HL-60/S4 treated with retinoic acid at 250 ng/mL for 4 days and 3 days (cell line): ENCODE results near the gene SLC7A14.

ENCODE experiments used
- in situ Hi-C: fragments of 300-500 bp; cut with MboI; formaldehyde crosslinking; loops from 2 replicates; pipeline ENCODE4 v1.7.0; 2022; ENCODE audit warnings: low sequenced_read_pairs

The SLC7A14 gene

DNA sequence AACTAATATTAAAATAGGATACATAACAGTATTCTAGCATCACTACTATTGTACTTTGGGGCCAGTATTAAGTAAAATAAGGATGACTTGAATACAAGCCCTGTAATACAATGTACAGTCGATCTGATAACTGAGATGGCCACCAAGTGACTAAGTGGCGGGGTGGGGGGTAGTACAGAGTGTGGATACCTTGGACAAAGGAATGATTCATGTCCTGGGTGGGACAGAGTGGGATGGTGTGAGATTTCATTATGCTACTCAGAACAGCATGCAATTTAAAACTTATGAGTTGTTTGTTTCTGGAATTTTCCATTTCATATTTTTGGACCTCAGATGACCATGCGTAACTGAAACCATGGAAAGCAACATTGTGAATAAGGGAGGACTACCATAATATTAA, 46.0 kb downstream of the SLC7A14 start:
- in situ Hi-C loops = no loop called here

DNA sequence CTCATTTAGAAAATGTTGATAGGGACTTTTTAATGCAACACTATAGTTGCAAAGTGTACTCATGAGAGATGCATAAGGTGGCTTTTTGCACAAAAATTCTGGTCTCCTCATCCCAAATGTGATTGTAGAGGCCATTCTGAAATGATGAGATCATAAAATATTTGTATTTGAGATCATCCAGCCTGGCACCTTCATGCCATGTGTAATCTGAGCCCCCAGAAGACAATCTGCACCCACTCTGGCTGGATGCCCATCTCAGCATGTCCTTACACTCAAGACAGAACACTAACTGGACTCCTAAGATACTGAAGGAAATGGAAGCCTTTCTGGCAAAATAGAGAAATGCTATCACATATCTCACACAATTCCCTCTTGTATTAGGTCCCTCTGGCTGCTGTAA, 49.2 kb downstream of the SLC7A14 start:
- in situ Hi-C loops = no loop called here

DNA sequence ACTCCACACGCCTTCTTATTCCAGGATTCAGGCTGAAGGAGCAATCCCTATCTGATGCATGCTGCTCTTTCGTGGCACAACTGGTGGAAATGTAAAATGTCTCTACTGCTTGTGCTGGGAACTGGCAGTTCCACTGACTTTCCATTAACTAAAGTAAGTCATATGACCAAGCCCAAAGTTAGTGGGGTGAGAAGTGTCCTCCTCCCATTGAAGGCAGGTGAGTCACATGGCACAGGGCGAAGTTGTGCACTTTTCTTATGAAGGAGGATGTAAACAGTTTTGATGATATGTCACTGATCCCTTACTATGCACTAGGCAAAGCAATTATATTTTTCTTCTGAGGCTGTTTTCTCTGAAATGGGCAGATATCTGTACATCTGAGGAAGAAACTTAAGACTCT, 51.6 kb downstream of the SLC7A14 start:
- in situ Hi-C loops = no loop called here

DNA sequence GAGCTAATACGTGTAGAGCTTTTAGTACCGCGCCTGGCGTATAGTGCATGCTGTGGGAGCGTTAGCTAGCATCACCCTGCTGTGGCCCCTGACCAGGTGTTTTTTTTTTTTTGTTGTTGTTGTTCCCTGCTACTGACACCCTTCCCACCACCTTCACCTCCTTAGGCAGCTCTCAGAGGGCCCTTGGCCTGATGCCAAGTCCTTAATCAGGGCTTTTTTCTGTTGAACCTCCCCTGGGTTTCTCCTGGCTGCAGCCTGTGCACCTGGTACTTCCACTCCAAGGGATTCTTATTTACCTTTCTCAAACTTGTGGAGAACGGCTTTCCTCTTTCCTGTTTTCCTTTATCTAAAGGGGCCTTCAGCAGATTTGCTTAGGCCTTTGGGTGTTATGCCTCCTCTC, 53.3 kb downstream of the SLC7A14 start:
- in situ Hi-C loops = no loop called here

DNA sequence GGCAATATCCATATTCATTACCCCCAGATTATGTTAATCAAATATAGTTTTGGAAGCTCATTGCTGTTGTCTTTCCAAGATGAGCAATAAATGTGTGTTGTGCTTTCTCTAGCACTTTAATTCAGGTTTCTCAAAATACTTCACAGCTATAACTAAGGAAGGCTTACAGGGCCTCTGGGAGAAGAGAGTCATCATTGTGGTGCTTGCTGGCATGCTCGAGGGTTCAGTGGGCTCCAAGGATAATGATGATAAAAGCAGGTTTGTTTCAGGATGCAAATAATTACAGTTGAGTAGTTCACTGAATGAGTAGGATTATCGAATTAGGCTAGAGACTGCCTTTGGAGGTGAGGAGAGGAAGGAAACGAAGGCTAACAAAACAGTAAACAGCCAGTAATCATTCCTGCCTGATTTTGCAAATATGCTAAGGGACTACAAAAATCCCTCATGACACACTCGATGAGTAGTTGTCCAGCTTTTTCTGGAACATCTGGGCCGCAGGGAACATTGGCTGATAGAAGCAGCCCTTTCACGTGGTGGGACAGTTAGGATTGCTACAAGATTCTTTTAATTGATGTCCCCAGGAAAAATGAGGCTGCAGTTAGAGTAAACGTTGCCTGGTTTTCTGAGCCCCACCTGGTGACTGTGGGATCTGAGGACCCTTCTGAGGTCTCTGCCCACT, 54.1 kb downstream of the SLC7A14 start:
- in situ Hi-C loops = no loop called here

DNA sequence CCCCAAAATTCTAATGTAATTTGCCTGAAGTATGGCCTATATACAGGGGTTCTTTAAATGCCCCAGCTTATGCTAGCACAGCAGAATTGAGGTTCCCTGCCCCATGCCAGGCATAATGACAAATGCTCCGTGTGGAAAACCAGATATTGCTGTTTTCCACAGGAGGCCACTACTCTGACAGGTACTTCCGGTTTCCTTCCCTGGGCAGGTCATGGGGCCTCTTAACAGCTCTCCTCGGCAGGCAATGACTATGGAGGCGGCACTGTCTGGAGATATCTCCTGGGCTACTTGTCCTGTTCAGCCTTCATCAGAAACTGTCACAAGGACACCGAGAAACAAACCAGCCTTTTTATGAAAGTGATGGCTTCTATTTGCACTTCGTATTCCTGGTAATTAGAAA, 54.8 kb downstream of the SLC7A14 start:
- in situ Hi-C loops = no loop called here

DNA sequence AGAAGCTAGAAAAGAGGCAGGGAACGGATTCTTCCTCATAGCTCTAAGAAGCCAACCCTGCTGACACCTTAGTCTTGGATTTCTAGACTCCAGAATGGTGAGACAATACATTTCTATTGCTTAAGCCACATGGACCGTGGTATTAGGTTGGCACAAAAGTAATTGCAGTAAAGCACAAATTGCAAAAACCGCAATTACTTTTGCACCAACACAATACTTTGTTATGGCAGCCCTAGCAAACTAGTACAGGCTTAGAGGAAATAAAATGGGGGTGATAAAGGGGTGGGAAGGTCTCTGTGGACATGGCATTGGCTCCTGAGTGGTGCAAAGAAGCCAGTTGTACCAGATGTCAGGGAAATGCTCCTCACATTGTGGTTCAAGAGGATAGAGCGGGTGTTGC, 56.0 kb downstream of the SLC7A14 start:
- in situ Hi-C loops = no loop called here

DNA sequence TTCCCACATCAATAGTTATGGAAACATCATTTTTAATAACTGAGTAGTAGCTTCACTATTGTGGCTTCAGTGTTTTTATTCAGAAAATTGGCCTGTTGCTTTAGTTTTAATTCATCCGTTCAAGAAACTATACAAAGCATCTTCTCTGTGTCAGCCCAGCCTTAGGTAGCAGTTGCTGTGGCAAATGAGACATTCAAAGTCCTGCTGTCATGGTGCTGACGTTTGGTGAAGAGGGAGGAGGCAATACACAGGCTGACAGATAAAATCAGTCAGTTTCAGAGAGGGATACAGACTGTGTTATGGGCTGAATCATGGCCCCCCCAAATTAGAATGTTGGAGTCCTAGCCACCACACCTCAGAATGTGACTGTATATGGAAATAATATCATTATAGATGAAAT, 56.5 kb downstream of the SLC7A14 start:
- in situ Hi-C loops = no loop called here

DNA sequence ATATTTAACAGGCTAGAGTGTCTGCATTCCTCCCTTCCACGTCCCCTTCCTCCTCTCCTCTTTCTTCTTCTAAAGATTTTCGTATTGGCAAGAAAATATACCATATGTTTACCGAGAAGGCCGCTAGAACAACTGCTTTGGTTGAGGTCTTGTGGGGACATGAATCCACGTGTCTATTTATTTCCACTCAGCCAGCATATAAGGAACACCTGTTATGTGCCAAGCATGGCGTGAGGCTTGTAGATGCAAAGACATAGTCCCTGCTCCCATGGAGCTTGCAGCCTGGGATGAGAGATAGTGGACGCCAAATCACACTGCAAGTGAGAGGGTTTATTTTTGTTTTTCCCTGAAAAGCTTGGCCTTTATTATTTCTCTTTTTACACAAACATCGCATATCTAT, 57.1 kb downstream of the SLC7A14 start:
- in situ Hi-C loops = no loop called here

DNA sequence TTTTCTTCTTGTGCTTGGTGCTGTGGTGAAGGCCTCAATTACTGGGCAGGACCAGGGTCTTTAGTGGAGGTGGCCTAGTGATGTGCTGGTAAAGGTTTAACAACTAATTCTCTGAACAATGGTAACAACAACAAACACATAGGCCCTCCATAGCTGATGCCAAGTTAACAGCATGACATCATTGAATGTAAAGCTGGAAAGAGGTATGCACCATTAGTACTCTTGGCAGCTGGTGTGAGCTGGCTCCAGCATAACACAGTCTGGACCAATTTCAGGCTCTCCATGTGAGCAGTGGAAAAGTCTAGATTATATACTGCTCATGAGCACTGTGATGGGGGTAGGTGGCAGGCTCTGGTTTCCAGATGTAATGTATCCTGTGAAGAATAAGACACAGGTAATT, 61.8 kb downstream of the SLC7A14 start:
- in situ Hi-C loops = no loop called here

DNA sequence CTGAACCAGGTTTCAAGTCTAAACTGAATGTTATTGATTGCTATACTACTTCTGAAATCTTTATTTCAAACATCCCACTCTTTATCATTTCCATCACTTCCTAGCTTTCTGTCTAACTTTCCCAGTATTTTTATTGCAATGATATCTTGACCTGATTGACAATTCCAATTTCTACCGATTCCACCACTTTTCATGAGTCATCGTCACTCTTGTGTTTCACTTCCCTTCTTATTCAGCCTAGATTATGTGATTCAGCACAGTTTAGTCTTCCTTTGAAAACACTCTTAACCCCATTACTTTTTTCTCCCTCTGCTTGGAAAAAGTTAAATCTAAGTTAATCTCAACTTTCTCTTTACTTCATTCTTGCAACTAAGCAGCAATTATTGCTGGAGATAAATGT, 62.6 kb downstream of the SLC7A14 start:
- in situ Hi-C loops = no loop called here

DNA sequence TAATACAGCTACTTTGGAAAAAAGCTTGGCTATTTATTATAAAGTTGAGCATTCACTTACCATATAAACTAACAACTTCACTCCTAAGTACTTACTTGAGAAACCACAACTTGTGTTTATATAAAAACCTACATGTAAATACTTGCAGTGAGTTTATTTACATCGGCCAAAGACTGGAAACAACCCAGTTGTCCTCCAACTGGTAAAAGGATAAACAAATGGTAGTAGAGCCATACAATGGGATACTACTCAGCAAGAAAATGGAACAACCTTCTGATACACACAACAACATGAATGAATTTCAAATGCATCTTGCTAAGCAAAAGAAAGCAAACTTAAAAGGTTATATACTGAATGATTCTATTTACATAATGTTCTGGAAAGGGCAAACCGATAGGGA, 63.7 kb downstream of the SLC7A14 start:
- in situ Hi-C loops = no loop called here

DNA sequence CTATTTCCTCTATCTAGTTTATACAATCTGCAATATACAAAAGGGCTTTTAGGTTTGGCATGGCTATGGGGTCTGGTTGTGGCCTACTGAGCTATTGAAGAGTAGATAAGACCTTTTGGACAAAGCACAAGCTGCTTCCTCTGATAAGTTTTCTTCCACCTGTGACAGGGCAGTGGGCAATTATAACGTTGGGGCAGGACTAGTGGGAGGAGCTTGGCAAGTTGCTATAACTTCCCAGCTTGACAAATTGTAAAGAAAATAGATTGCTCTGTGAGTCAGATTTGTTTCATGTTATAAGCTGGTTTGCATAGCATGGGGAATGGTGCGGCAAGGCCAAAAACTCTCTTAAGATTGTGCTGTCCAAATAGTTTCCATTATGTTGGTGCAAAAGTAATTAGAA, 64.9 kb downstream of the SLC7A14 start:
- in situ Hi-C loops = no loop called here

DNA sequence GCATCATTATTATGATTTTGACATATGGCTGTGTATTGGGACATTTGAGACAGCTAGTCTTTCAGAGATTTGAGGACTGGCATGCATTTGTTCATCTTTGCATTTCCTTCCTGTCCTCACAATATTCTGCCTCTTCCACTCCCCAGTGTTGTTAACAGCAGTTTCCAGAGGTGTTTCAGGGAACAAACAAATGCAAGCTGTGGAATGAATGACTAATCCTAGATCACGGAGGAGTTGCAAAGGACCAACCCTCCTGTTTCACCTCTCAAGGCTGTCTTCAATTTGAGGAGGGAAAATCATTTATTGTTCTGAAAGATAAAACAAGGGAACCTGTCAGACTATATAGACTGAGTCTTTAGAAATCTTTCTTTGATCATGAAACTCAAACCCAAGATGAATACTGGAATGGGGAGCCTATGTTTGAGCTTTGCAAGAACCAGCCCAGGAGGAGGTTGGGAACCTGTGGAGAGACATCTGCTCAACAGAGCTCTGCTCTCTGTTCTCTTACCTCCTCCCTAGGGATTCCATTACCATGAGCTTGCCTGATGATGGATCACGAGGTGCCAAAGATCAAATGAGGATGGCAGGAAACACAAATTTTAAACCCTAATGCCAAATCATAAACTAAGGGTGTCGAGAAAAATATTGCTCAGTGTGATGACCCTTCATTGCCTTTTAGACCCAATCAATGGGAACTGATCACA, 68.5 kb downstream of the SLC7A14 start:
- in situ Hi-C loops = no loop called here

DNA sequence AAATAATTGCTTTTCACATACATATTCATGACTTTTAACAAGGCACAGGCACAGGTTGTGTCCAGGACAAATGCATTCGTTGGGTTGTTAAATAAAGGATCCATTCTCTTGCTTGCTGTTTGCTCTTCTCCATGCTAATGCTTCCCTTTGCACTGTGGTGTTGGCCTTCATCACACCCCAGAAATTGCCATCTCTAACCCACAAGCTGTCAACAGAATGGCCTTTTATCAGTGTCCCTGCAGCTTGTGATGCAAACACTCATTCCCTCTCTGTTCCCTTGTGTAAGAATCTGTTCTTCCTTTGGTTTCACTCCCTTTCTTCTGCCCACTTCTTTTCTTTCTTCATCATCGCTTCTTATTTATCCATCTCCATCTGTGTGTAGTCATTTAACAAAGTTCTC, 72.2 kb downstream of the SLC7A14 start:
- in situ Hi-C loops = no loop called here

DNA sequence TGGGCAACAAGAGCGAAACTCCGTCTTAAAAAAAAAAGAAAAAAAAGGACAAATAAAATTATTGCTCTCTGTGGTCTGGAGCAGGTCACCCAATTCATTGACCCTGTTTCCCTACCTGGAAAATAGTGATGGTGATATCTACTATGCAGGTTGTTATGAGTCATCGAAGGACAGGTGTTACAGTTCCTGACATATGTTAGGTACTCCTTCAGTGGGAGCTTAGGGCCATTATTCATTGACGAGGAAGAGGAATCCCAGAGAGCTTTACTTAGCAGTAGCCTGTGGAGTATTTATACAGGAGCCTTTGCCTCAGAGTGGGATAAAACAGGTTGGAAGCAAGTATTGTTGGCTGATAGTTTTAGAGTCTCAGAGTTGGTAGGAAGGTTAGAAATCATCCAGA, 74.5 kb downstream of the SLC7A14 start:
- in situ Hi-C loops = no loop called here

DNA sequence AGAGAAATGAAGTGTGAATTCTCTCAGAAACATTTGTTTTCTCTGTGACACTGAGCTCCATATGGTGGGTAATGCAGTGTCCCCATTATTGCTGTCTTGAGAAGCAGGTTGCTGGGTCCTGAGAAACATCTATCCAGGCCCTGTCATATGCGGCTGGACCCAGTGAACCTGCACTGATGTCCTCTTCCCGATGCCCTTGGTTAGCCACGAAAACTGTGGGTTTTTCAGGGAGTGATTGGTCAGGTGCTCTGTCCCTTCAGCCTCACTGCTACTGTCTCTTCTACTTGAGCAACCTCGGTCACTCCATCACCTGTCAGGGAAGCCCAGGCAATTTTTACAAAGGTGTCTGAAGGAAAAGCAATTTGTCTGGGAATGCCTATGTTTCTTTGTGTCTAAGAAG, 77.0 kb downstream of the SLC7A14 start:
- in situ Hi-C loops = no loop called here

DNA sequence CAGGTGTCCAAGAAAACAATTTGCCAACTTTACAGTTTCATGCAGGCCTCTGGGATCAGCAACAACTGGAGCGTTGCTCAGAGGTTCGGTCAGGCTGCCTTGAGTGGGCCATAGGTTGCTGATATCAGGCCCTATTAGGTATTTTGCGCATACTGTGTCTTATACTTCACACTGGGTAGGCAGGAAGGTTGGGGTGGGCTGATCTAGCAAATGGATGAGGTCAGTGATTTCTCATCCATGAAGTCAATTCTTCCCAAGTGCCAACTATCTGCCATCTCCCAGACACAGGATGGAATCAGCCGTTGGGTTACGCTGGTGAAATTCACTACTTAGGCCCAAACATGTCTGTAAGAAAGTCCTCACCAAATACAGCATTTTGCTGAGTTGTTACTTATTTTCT, 77.6 kb downstream of the SLC7A14 start:
- in situ Hi-C loops = no loop called here

DNA sequence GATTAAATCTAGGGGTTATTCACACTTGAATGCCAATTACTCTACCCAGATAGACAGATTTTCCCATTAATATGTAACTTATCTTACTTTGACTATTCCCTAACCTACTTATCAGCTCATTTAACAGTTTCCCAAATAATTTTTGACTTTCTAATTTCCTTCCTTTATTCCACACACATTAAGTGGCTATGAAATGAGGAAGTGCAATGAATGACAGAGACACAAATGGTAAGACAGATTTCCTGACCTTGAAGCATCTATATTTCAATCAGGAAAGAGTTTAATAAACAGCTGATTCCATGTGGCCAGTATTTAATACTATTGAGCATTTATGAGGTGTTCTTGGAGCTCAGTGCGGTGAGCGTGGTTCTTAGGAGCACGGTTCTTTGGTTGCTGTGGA, 78.8 kb downstream of the SLC7A14 start:
- in situ Hi-C loops = no loop called here

DNA sequence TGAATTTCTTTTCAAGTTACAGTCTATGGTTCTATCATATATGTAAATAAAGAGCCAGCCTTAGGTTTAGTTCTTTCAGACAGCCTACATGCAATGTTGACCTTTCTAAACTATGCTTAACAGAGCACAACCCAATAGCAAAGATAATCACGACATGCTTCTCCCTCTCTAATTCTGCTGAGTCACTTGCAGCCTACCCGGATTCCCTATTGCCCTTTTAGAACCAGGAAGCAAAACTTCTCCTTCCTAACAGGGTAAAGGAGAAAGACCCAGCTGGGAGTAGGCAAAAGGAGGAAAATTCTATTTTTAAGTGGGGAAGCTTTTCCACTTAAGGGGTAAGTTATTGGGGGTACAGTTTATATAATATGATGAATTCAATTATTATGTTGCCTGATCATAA, 79.3 kb downstream of the SLC7A14 start:
- in situ Hi-C loops = no loop called here

DNA sequence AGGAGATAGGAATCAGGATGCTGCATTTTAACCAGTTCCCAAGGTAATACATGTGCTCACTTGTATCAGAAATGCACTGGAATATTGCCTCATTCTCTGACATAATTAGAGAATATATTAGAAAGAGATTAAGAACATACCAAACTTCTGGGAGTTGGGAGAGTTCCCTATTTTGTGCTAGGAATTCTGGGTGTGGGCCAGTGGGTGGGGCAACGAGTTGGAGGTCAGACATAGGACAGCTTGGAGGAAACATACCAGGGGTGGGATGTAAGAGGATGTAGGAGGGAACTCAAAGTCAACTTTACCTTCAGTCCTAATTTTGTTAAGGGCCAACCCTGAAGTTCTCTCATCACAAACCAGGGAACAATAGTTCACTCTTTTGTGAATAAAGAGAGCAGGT, 83.6 kb downstream of the SLC7A14 start:
- in situ Hi-C loops = no loop called here

DNA sequence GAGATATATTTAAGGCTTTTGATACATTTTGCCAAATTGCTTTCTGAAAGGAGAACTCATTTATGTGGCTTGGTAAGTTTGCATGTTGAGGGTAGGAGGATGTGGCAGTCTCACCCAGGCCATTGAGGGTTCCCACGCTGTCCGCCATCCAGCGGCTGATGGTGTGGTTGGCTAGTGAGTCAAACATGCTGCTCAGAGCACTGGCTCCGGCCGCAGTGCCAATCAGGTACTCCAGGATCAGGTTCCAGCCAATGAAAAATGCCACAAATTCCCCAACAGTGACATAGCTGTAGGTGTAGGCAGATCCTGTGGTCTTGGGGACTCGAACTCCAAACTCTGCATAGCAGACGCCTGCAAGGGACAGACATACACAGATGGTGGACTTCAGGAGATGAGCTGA, 84.9 kb downstream of the SLC7A14 start:
- in situ Hi-C loops = no loop called here

DNA sequence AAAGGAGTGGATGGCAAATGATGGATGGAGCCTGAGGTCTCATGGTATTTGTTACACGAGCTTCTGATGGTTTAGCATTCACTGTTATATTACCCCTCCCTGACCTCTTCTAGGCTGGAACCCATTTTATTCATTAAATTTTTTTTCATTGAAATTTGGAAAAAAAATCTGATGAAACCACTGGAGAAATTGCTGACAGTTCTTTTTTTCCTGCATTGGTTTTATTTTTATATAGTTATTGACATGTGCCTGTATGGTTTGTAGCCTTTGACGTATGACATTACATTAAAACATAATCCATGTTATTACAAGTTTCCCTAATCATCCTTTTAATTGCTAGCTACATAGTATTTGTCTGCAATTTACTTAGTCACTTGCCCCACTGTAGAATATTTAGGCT, 85.4 kb downstream of the SLC7A14 start:
- in situ Hi-C loops = no loop called here
